ENCODE data around the gene EIF4EBP2.

Gene EIF4EBP2

GRCh38 chr10:70432561-70433263 lies 28.8 kb downstream of the EIF4EBP2 start:
- no peak for DNase-seq (ENCODE audit: low read depth in 2 of 2)

DNA sequence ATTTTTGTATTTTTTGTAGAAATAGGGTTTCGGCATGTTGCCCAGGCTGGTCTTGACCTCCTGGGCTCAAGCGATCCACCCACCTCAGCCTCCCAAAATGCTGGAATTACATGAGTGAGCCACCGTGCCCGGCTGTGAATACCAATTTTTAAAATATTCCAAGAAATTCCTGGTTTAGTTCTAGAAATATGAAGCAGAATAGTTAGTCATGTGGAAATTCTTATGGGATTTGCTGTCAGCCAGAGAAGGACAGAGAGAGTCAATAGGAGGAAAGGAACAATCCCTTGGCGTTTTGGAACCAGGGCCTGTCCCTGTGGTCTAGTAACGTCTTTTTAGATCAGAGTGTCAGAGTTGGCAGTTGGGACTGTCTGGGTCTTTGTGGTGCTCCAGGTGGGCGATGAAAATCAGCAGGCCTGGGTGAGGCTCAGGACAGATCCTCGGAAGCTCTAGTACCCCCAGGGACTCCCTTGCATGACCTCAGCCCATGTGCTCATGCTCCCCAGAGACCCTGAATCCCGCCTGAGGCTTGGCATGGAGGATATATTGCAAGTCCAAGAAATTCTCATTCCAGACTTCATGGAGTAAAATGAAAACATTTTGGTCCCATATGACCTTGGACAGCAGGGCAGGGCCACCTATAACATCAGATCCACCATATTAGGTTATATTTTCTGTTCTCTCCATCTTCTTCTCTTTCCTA lies 29.8 kb downstream of the EIF4EBP2 start:
- DNase-seq (ENCODE audit: low read depth in 2 of 2), result no peak

- no peak for DNase-seq (ENCODE audit: low read depth in 2 of 2)
Observed at GRCh38 chr10:70435241-70436085, 31.5 kb downstream of the EIF4EBP2 start.

DNA sequence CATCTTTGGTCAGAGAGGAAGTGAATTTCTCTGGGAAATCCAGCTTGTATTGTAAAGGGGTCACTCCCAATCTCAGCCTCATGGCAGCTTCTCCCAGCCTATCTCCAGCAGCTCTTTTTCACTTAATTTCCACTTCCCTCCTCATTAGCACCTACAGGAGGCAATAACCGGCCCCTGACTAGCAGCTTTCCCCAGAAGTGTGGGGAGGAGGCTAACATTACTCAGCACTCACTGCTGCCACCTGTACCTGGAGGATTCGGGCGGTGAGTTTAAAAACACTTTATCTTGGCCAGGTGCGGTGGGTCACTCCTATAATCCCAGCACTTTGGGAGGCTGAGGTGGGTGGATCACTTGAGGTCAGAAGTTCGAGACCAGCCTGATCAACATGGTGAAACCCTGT lies 33.8 kb downstream of the EIF4EBP2 start:
- no peak for DNase-seq (ENCODE audit: low read depth in 2 of 2)

- DNase-seq (ENCODE audit: low read depth in 2 of 2), result no peak
Observed at GRCh38 chr10:70440296-70441160, 36.6 kb downstream of the EIF4EBP2 start.

DNA sequence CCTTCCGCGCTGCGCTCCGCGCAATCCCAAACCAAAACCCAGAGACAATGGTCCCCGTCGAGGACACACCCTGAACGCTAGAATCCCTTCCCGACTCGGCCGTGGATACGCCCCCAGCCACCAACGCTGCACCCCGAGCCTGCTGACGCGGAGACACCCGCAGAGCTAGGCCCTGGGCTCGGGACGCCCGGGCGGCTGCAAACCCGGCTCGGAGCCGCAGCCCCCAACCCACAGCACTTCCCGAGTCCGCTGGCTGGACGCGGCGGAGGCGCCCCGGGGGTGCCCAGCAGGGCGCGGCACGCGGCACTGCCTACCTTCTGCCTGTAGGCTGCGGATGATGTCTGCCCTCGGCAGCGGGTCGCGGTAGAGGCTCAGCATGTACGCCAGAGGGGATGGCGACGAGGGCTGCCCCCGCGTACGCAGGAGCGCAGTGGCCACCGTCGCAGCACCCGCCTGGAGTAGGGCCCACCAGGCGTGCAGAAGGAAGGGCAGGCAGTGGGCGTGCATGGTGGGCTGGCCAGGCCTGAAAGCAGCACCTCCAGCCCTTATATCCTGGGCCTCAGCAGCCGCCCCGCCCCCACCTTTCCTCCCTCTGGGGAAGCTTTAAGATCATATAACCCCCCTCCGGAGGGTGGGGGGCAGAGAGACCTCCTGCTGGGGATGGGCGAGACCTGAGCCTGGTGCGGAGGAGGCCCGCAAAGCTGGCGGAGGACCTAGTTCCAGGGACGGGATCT lies 37.4 kb downstream of the EIF4EBP2 start, which contains the start of gene NODAL:
TSS of gene NODAL (minus strand) at position 521 of the 734 bp plus-strand sequence. CDS start at position 507, 14 bp downstream.
- DNase-seq (ENCODE audit: low read depth in 2 of 2), result no peak

- DNase-seq (ENCODE audit: low read depth in 2 of 2), result no peak
Observed at GRCh38 chr10:70441895-70442309, 38.0 kb downstream of the EIF4EBP2 start.

GRCh38 chr10:70442332-70442988 lies 38.5 kb downstream of the EIF4EBP2 start:
- DNase-seq (ENCODE audit: low read depth in 2 of 2), result no peak

DNA sequence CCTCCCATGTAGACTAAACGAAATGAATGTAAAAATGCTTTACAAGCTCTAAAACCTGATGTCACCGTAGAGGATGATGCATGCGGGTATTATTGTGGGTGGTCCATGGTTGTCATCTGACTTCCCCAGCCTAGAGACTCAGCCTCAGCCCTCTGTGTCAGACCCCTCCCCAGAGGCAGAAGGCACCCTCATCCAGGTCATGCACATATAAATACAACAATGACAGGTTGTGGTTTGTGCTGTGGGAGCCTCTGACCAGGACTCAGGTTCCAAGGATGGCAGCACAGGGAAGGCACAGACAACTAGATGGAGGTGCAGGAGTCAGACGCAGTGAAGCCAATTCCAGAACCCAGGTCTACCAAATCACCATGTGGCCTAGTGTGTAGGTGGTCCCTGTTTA lies 40.8 kb downstream of the EIF4EBP2 start:
- DNase-seq (ENCODE audit: low read depth in 2 of 2), result no peak

GRCh38 chr10:70445718-70446657 lies 42.0 kb downstream of the EIF4EBP2 start:
- peak in 1 of 2 experiments; percentile 7 for DNase-seq (ENCODE audit: low read depth in 2 of 2)

DNA sequence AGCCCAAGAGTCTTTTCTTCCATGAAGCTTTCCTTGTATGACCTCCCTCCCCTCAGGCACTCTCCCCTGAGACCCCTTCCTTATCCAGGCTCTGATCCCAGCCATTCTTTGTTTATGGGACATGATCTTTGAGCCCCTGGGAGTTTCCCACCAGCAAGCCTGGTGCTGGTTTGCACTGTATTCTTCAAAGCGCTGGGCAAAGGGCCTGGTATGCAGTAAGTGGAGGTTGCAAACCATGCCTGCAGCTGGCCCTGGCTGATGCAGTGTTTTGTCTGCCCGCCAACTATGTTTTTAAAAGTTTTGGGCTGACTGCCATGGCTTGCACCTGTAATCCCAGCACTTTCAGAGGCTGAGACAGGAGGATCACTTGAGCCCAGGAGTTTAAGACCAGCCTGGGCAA lies 44.3 kb downstream of the EIF4EBP2 start:
- no peak for DNase-seq (ENCODE audit: low read depth in 2 of 2)

DNA sequence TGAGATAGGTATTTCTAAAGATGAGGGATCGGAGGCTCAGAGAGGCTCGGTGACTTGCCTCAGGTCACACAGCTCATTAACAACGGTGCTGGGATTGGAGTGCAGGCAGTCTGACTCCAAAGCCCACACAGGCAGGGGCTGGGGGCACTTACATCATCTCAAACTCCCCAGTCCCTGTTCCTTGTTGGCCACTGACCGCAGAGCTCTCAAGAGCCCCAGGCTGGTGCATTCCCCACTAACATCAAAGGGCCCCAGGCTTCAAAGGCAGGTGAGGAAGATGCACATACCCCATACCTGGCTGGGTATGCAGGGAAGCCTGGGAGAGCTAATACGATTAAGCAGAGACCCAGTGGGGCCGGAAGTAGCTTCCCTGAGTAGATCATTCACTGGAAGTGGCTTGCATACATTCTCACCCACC lies 51.3 kb downstream of the EIF4EBP2 start:
- DNase-seq (ENCODE audit: low read depth in 2 of 2), result no peak

GRCh38 chr10:70456164-70456563 lies 52.2 kb downstream of the EIF4EBP2 start:
- DNase-seq (ENCODE audit: low read depth in 2 of 2), result no peak

DNA sequence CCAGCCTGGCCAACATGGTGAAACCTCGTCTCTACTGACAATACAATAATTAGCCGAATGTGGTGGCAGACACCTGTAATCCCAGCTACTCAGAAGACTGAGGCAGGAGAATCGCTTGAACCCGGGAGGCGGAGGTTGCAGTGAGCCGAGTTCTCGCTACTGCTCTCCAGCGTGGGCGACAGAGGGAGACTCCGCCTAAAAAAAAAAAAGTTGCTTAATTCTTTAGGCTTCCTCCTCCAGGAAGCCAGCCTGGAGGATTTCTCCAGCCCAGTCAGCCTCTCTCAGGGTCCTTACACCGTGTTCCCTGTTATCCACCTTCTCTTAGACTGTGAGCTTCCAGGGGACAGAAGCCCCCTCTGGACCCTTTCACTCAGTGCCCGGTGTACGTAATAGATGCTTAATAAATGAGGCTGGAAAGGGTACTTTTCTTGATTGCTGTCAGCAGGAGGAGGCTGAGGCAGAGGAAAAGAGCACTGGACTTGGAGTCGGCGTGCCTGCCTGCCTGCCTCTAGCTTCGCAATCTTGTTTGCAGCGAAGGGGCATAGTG lies 53.9 kb downstream of the EIF4EBP2 start:
- DNase-seq (ENCODE audit: low read depth in 2 of 2), result no peak

DNA sequence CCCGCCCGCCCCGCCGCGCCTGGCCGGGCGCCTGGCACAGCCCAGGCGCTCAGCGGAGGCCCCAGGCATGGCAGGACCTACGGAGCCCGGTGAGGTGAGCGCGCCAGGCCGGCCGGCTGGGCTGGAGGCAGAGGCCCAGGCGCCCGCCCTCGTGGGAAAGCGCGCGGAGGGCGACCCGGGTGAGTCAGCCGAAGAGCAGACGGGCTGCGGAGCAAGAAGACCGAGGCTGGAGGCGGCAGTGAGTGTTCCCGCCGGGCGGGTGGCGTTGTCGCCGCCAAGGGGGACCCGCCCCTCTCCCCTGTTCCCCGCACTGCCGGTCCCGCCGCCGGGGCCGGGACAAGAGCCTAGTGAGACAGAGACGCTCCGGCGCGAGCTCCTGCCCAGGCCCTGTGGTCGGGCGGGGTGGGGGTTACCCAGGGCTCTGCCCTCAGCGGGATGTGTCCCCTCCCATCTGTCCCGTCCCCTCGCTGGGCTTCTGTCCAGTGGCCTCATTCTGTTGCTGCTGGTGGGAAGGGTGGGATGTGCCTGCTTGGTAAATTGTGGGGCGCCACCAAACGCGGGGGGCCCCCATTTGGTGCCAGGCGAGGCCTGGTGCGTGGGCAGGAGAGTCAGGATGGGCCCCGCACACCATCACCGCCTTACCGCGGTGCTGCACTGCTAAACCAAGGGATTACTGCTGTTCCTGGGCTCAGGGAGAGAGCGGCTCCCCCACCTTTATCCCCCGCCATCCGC lies 54.5 kb downstream of the EIF4EBP2 start:
- DNase-seq (ENCODE audit: low read depth in 2 of 2), result no peak

DNA sequence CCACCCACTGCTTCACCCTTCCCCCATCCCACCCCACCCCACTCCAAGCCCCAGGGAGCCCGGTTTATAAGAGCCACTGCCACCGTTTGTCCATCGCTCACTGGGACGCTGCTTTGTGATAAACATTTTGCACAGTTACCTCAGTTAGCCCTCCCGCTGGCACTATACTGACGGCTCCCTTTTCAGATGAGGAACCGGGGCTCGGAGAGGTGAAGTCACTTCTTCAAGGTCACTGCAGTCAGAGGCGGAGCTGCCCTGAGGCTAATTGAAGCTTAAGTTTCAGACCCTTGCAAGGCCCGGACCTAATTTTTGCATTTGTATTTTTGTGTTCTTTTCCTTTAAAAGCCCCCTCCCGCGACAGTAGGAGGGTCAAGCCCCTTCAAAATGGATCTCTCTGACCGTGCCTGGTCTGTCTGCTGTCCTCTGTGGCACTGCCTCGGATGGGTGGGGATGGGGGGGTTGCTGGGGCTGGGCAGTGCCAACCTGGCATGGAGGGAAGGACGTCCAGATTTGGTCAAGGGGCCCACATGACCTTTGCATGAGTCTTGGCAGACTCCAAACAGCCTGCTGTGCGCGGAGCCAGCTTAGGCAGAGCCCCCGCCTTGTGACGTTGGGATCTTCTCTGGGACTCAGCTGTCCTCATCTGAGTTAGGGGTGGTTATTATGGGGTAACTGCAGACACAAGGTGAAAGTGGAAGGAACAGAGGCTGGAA lies 55.3 kb downstream of the EIF4EBP2 start:
- no peak for DNase-seq (ENCODE audit: low read depth in 2 of 2)

DNA sequence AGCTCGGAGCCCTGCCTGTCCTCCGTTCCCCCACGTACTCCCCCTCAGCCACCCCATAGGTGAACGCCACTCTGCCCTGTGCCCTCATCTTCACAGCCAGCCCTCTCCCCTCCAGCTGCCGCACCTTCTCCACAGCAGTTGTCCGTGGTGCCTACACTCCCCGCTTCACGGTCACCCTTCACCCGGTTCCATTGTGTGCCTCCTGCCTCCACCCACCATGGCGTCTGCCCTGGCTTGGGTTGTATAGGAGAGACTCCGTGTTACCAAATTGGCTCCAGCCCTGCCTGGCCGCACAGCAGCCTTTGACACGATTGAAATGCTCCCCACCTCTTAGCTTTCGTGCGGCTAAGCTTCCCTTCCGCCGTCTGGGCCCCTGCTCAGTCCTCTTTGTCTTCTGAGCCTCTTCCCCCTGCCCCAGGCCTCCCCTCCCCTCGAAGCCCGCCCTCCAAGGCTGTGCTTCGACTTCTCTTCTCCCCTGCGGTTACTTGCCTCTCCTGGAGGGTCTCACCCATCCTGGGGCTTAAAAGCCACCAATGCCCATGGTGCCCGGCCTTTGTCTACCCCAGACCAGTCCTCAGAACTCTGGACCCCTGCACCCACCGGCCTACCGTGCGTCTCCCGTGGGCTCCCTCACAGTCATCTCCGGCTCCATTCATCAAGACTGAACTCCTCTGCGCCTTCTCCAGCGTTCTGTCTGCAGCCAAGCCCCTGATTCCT lies 56.0 kb downstream of the EIF4EBP2 start:
- no peak for DNase-seq (ENCODE audit: low read depth in 2 of 2)
